NCI-H446 treated with DMSO at 0.1 percent for 48 hours (cell line): ENCODE results near the gene CRADD.
"Not testable (repeated sequence)": the region's sequence is repeated elsewhere in the genome, so short reads cannot be mapped to it uniquely, and the experiment has no call there.

Experiments
- DNase-seq: peaks from one replicate; lab custom pipeline; 2025; lab: John Stamatoyannopoulos, UW

CRADD gene

GRCh38 chr12:93782853-93783252 lies 105.7 kb downstream of the CRADD start:
- DNase-seq: peak; percentile 45

- DNase-seq: no peak
Observed at GRCh38 chr12:93783832-93784231, 106.7 kb downstream of the CRADD start.

GRCh38 chr12:93784339-93785086 lies 107.3 kb downstream of the CRADD start:
- peak; percentile 62 for DNase-seq

- DNase-seq: no peak
Observed at GRCh38 chr12:93785249-93786010, 108.3 kb downstream of the CRADD start.

GRCh38 chr12:93786656-93787397 lies 109.7 kb downstream of the CRADD start:
- no peak for DNase-seq

- no peak for DNase-seq
Observed at GRCh38 chr12:93788853-93789252, 111.7 kb downstream of the CRADD start.

- DNase-seq: no peak
Observed at GRCh38 chr12:93789767-93790166, 112.6 kb downstream of the CRADD start.

GRCh38 chr12:93790472-93791152 lies 113.4 kb downstream of the CRADD start:
- no peak for DNase-seq

- no peak for DNase-seq
Observed at GRCh38 chr12:93793007-93793406, 115.8 kb downstream of the CRADD start.

- no peak for DNase-seq
Observed at GRCh38 chr12:93793983-93794382, 116.8 kb downstream of the CRADD start.

GRCh38 chr12:93794738-93795137 lies 117.6 kb downstream of the CRADD start:
- DNase-seq: no peak

GRCh38 chr12:93795352-93795751 lies 118.2 kb downstream of the CRADD start:
- no peak for DNase-seq

- no peak for DNase-seq
Observed at GRCh38 chr12:93796729-93797128, 119.6 kb downstream of the CRADD start.

GRCh38 chr12:93798279-93799151 lies 121.3 kb downstream of the CRADD start:
- no peak for DNase-seq

GRCh38 chr12:93801666-93802065 lies 124.5 kb downstream of the CRADD start:
- not testable (repeated sequence) for DNase-seq

GRCh38 chr12:93802293-93802692 lies 125.1 kb downstream of the CRADD start:
- no peak for DNase-seq

- DNase-seq: peak; percentile 58
Observed at GRCh38 chr12:93802698-93803423, 125.7 kb downstream of the CRADD start.

- peak; percentile 87 for DNase-seq
Observed at GRCh38 chr12:93803424-93803807, 126.2 kb downstream of the CRADD start.

- DNase-seq: no peak
Observed at GRCh38 chr12:93804392-93805179, 127.4 kb downstream of the CRADD start.

GRCh38 chr12:93805736-93806141 lies 128.6 kb downstream of the CRADD start:
- no peak for DNase-seq
